Loucy (cell line): ENCODE measurements around the gene PTGDR.
A peak's percentile ranks its signal among the peaks of the same experiment; 100 is the strongest.

Source experiments
- H2AFZ ChIP-seq: fragments of 200-600 bp; sonication (generic); 2 replicates; pipeline ENCODE4 v1.6.0; 2016; ENCODE audit warnings: antibody characterized with exemption, mild to moderate bottlenecking, low read length, moderate library complexity
- H3F3A ChIP-seq: fragments of 200-600 bp; 2 replicates; pipeline ENCODE4 v1.6.0; 2016; ENCODE audit warnings: antibody characterized with exemption, low read depth, mild to moderate bottlenecking
- H3K27me3 ChIP-seq: fragments of 200-600 bp; sonication (generic); 2 replicates; pipeline ENCODE4 v1.6.1; 2014; ENCODE audit warnings: low read length, mild to moderate bottlenecking; ENCODE audit not compliant: insufficient read depth, poor library complexity, severe bottlenecking
- H3K36me3 ChIP-seq: fragments of 200-600 bp; sonication (generic); 2 replicates; pipeline ENCODE4 v1.6.1; 2016; ENCODE audit warnings: low read length; ENCODE audit not compliant: insufficient read depth
- H3K4me1 ChIP-seq: fragments of 200-600 bp; sonication (generic); 2 replicates; pipeline ENCODE4 v1.5.1; 2014; ENCODE audit warnings: low read length, mild to moderate bottlenecking; ENCODE audit not compliant: insufficient read depth, poor library complexity, severe bottlenecking
- H3K4me2 ChIP-seq: fragments of 200-600 bp; sonication (generic); 2 replicates; pipeline ENCODE4 v1.6.0; 2014; ENCODE audit warnings: antibody characterized with exemption, low read length, low read depth, mild to moderate bottlenecking; ENCODE audit not compliant: poor library complexity, severe bottlenecking
- H3K4me3 ChIP-seq: fragments of 200-600 bp; sonication (generic); 2 replicates; pipeline ENCODE4 v1.5.1; 2014; ENCODE audit warnings: low read length, mild to moderate bottlenecking, mixed read lengths; ENCODE audit not compliant: poor library complexity, severe bottlenecking
- H3K79me2 ChIP-seq: fragments of 200-600 bp; sonication (generic); 2 replicates; pipeline ENCODE4 v1.6.1; 2014; ENCODE audit warnings: low read length; ENCODE audit not compliant: insufficient read depth
- H3K9ac ChIP-seq: fragments of 200-600 bp; sonication (generic); 2 replicates; pipeline ENCODE4 v1.6.0; 2014; ENCODE audit warnings: mild to moderate bottlenecking, low read depth, low read length, moderate library complexity; ENCODE audit not compliant: poor library complexity, severe bottlenecking
- H3K9me2 ChIP-seq: fragments of 200-600 bp; sonication (generic); replicated peaks from 2 replicates; pipeline ENCODE4 v1.6.1; 2016; ENCODE audit warnings: low read depth, low read length, mixed read lengths
- H3K9me3 ChIP-seq: fragments of 200-600 bp; sonication (generic); 2 replicates; pipeline ENCODE4 v1.6.1; 2014; ENCODE audit warnings: mild to moderate bottlenecking, antibody characterized with exemption, low read length, low read depth; ENCODE audit not compliant: insufficient read depth
- H4K20me1 ChIP-seq: fragments of 200-600 bp; sonication (generic); 2 replicates; pipeline ENCODE4 v1.6.0; 2014; ENCODE audit warnings: antibody characterized with exemption, low read length, mild to moderate bottlenecking; ENCODE audit not compliant: insufficient read depth, poor library complexity, severe bottlenecking
- EZH2phosphoT487 ChIP-seq: fragments of 200-600 bp; IDR thresholded peaks from 2 replicates; pipeline ENCODE4 v1.6.1; 2018; ENCODE audit warnings: antibody characterized with exemption, mild to moderate bottlenecking, moderate library complexity, borderline replicate concordance
- TF ChIP-seq, protein P1 (sequence below): fragments of 200-600 bp; sonication (generic); conservative IDR thresholded peaks from 2 replicates; pipeline ENCODE4 v1.5.1; 2014; ENCODE audit warnings: mild to moderate bottlenecking, antibody characterized with exemption, low read length

Gene PTGDR

DNA sequence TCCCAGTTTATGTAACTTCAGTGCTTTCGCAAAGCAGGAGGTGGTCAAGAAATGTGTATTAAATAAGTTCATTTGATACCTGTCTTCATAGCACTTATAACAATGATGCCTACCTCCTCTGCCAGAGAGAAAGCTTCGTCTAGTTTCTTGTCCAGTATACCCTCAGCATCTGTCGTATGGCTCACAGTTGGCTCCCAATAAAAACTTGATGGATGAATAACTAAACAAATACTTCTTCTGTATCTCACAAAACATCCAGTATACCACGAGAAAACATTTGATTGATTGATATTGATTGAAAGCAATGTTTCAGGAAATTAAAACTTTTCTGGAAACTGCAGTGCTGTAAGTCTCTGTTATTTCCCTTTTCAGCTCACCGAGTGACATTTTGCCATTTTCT lies 26.9 kb upstream of the PTGDR start:
- TF ChIP-seq EZH2phosphoT487: no peak
- TF ChIP-seq, protein P1, sequence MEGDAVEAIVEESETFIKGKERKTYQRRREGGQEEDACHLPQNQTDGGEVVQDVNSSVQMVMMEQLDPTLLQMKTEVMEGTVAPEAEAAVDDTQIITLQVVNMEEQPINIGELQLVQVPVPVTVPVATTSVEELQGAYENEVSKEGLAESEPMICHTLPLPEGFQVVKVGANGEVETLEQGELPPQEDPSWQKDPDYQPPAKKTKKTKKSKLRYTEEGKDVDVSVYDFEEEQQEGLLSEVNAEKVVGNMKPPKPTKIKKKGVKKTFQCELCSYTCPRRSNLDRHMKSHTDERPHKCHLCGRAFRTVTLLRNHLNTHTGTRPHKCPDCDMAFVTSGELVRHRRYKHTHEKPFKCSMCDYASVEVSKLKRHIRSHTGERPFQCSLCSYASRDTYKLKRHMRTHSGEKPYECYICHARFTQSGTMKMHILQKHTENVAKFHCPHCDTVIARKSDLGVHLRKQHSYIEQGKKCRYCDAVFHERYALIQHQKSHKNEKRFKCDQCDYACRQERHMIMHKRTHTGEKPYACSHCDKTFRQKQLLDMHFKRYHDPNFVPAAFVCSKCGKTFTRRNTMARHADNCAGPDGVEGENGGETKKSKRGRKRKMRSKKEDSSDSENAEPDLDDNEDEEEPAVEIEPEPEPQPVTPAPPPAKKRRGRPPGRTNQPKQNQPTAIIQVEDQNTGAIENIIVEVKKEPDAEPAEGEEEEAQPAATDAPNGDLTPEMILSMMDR: no peak
- no peaks in the 10 kb centered on the region for H3K9me2 ChIP-seq
- H3F3A ChIP-seq: no peaks in the 10 kb centered on the region
- no peak overlapping the region for H2AFZ ChIP-seq
- H3K79me2 ChIP-seq: peaks cover 8% of the 10 kb centered on the region; the same call in 1 of the 2 replicates
- H3K4me3 ChIP-seq: no peak overlapping the region
- H3K9ac ChIP-seq: no peak overlapping the region
- peak overlapping the region; percentile 32 for H3K4me2 ChIP-seq
- H3K9me3 ChIP-seq: peaks cover 3% of the 10 kb centered on the region; the same call in 1 of the 2 replicates
- no peaks in the 10 kb centered on the region for H3K27me3 ChIP-seq
- H3K36me3 ChIP-seq: no peaks in the 10 kb centered on the region
- no peaks in the 10 kb centered on the region for H4K20me1 ChIP-seq
- H3K4me1 ChIP-seq: peaks cover 29% of the 10 kb centered on the region

DNA sequence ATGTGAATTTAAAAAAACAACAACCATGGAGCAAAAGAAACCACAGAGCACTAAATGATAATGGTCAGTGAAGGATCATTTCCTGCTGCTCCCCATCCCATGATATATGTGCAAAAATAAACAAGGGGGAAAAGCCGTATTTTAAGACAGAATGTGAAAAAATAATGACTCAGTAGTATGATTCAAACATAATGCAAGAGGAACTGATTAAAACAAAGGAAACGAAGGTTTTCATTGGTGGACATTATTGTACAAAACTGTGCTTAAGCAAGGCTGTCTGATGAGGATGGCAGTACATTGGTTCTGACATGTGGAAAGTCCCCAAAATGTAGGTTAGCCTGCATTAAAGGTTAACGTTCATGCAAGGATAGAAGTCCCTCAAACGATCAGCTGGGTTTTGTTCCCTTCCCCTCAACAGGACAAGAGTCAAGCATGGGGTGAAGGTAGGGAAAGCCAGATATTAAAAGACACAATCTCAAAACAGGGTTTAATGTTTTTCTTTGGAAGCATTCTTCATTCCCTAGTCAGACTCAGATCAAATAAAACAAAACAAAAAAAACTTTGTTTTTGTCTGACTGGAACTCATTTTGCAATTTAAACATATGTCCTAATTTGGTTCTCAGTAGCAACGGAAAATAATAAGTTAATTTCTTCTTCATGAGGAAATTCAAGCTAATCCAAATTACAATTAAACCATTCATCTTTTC lies 26.3 kb upstream of the PTGDR start:
- Histone ChIP-seq H3K4me2 (peak overlapping the region; percentile 32), H3K4me1 (peaks cover 26% of the 10 kb centered on the region), H3K9ac (no peak overlapping the region), H3F3A (no peaks in the 10 kb centered on the region), H3K9me2 (no peaks in the 10 kb centered on the region), H4K20me1 (no peaks in the 10 kb centered on the region), H3K4me3 (no peak overlapping the region), H3K36me3 (peaks cover 2% of the 10 kb centered on the region; the same call in 1 of the 2 replicates), H3K79me2 (peaks cover 8% of the 10 kb centered on the region; the same call in 1 of the 2 replicates), H3K27me3 (no peaks in the 10 kb centered on the region), H2AFZ (no peak overlapping the region), H3K9me3 (peaks cover 3% of the 10 kb centered on the region; the same call in 1 of the 2 replicates)
- TF ChIP-seq, protein P1: no peak
- no peak for TF ChIP-seq EZH2phosphoT487

DNA sequence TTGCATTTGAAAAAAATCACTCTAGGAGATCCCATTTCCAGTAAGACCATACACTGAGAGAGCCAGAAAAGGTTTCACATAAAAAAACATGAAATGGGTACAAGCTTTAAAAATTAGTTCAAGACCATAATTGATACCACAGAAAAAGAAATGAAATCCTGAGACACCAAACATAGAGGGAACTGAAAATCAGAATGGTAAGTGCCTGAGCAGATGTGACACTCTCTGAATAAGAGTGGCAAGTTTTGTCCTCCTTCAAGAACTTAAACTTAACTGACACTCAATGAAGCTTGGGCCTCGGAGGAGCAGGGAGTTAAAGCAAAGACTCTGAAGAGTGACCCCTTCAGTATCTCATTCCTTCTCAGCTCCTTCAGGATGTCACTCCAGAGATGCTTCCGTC lies 23.2 kb upstream of the PTGDR start:
- no peak overlapping the region for H2AFZ ChIP-seq
- H3K27me3 ChIP-seq: no peaks in the 10 kb centered on the region
- H3K9me3 ChIP-seq: peaks cover 10% of the 10 kb centered on the region; the same call in 1 of the 2 replicates
- no peak for TF ChIP-seq EZH2phosphoT487
- TF ChIP-seq, protein P1: no peak
- no peaks in the 10 kb centered on the region for H3F3A ChIP-seq
- no peak overlapping the region for H3K9ac ChIP-seq
- peaks cover 40% of the 10 kb centered on the region for H3K4me1 ChIP-seq
- no peak overlapping the region for H3K4me2 ChIP-seq
- no peaks in the 10 kb centered on the region for H3K9me2 ChIP-seq
- peaks cover 4% of the 10 kb centered on the region; the same call in 1 of the 2 replicates for H3K79me2 ChIP-seq
- no peak overlapping the region for H3K4me3 ChIP-seq
- no peaks in the 10 kb centered on the region for H4K20me1 ChIP-seq
- peaks cover 6% of the 10 kb centered on the region; the same call in 1 of the 2 replicates for H3K36me3 ChIP-seq
